IMR-90 (cell line): ENCODE results near the gene STX1B. TPM values are rescaled to one million over a fixed set of nuclear protein-coding genes. Genes with fewer than 3 reads are reported as not detected.
"Not testable (repeated sequence)": the region's sequence is repeated elsewhere in the genome, so short reads cannot be mapped to it uniquely, and the experiment has no call there.

Experiments
- ATAC-seq: fragments of 200-7000 bp; cut with Tn5 transposase; 2 replicates; pipeline ENCODE4 v1.9.1; 2020; ENCODE audit warnings: low read depth, mild to moderate bottlenecking, moderate library complexity
- BruUV-seq: library from RNA; stranded (reverse); fragments of 400-500 nt; replicated peaks from 2 replicates; lab custom pipeline; 2021; lab: Mats Ljungman, UMichigan
- CTCF ChIA-PET: fragments of 300-600 bp; formaldehyde crosslinking; extraction: SDS; loops from one replicate; lab custom pipeline; 2021; ENCODE audit warnings: antibody characterized with exemption; lab: Yijun Ruan, JAX
- POLR2A ChIA-PET: fragments of 300-600 bp; sonication (Branson Sonifier 250); formaldehyde crosslinking; loops from one replicate; lab custom pipeline; 2022; ENCODE audit warnings: antibody characterized with exemption; ENCODE audit not compliant: unreplicated experiment; lab: Charles Lee
- DNase-seq: peaks from one replicate; pipeline ENCODE4 v3.0.0; 2013
- H2AFZ ChIP-seq: replicated peaks from 2 replicates; pipeline ENCODE3; 2013; ENCODE audit warnings: low read length, mild to moderate bottlenecking; ENCODE audit not compliant: poor library complexity
- H2AK5ac ChIP-seq: 2 replicates; pipeline ENCODE4 v1.6.1; 2013; ENCODE audit warnings: low read depth, low read length, inconsistent platforms
- H2AK9ac ChIP-seq: replicated peaks from 2 replicates; pipeline ENCODE3; 2013; ENCODE audit warnings: mild to moderate bottlenecking, low read depth, low read length, moderate library complexity; ENCODE audit not compliant: poor library complexity
- H2BK120ac ChIP-seq: 2 replicates; pipeline ENCODE4 v1.6.1; 2013; ENCODE audit warnings: low read depth, low read length, inconsistent platforms
- H2BK15ac ChIP-seq: 3 replicates; pipeline ENCODE4 v1.6.1; 2013; ENCODE audit warnings: low read depth, low read length, inconsistent platforms
- H2BK20ac ChIP-seq: 2 replicates; pipeline ENCODE4 v1.6.1; 2013; ENCODE audit warnings: low read depth, mild to moderate bottlenecking, inconsistent platforms, low read length, moderate library complexity
- H2BK5ac ChIP-seq: 2 replicates; pipeline ENCODE4 v1.6.1; 2013; ENCODE audit warnings: mild to moderate bottlenecking, low read depth, low read length, inconsistent platforms; ENCODE audit not compliant: poor library complexity, severe bottlenecking
- H3K14ac ChIP-seq: replicated peaks from 2 replicates; pipeline ENCODE4 v1.6.1; 2013; ENCODE audit warnings: low read depth, low read length, inconsistent platforms
- H3K18ac ChIP-seq: 2 replicates; pipeline ENCODE4 v1.6.1; 2013; ENCODE audit warnings: low read depth, low read length, control low read depth
- H3K23ac ChIP-seq: 2 replicates; pipeline ENCODE4 v1.6.1; 2013; ENCODE audit warnings: low read depth, low read length, inconsistent platforms
- H3K27ac ChIP-seq: 2 replicates; pipeline ENCODE4 v1.5.1; 2013; ENCODE audit warnings: mild to moderate bottlenecking, control low read depth, low read length; ENCODE audit not compliant: insufficient read depth
- H3K27me3 ChIP-seq: 2 replicates; pipeline ENCODE4 v1.6.1; 2013; ENCODE audit warnings: low read length; ENCODE audit not compliant: control insufficient read depth, insufficient read depth
- H3K36me3 ChIP-seq: 2 replicates; pipeline ENCODE4 v1.6.1; 2013; ENCODE audit warnings: low read length, mixed read lengths; ENCODE audit not compliant: control insufficient read depth, insufficient read depth
- H3K4ac ChIP-seq: 2 replicates; pipeline ENCODE4 v1.6.1; 2013; ENCODE audit warnings: low read depth, low read length, inconsistent platforms
- H3K4me1 ChIP-seq: 2 replicates; pipeline ENCODE4 v1.6.1; 2013; ENCODE audit warnings: low read length, mixed read lengths; ENCODE audit not compliant: control insufficient read depth, insufficient read depth
- H3K4me2 ChIP-seq: 2 replicates; pipeline ENCODE4 v1.6.1; 2013; ENCODE audit warnings: low read depth, mild to moderate bottlenecking, control low read depth, low read length, moderate library complexity
- H3K4me3 ChIP-seq: 2 replicates; pipeline ENCODE4 v1.5.1; 2013; ENCODE audit warnings: low read depth, mild to moderate bottlenecking, control low read depth, low read length, moderate library complexity; ENCODE audit not compliant: insufficient read depth
- H3K56ac ChIP-seq: 2 replicates; pipeline ENCODE4 v1.6.1; 2013; ENCODE audit warnings: low read length, inconsistent platforms; ENCODE audit not compliant: insufficient read depth; ENCODE audit errors: extremely low read depth
- H3K79me1 ChIP-seq, 2 experiments: 2 replicates each; pipeline ENCODE4 v1.6.1; 2013; ENCODE audit warnings: low read length in 2 of 2, inconsistent platforms in 1 of 2, low read depth in 1 of 2
- H3K9ac ChIP-seq: 2 replicates; pipeline ENCODE4 v1.6.1; 2013; ENCODE audit warnings: low read depth, low read length, control low read depth
- H3K9me1 ChIP-seq: 2 replicates; pipeline ENCODE4 v1.6.1; 2013; ENCODE audit warnings: low read length, inconsistent platforms; ENCODE audit not compliant: insufficient read depth
- H3K9me3 ChIP-seq: 2 replicates; pipeline ENCODE4 v1.6.1; 2013; ENCODE audit warnings: low read length; ENCODE audit not compliant: control insufficient read depth, insufficient read depth
- H4K20me1 ChIP-seq: 2 replicates; pipeline ENCODE4 v1.6.1; 2013; ENCODE audit warnings: low read length, inconsistent platforms; ENCODE audit not compliant: insufficient read depth
- H4K5ac ChIP-seq: 2 replicates; pipeline ENCODE4 v1.6.1; 2013; ENCODE audit warnings: mild to moderate bottlenecking, low read depth, low read length, control low read depth
- H4K8ac ChIP-seq, 2 experiments: 2 replicates each; pipeline ENCODE4 v1.6.1; 2013; ENCODE audit warnings: low read depth in 2 of 2, low read length in 2 of 2, control low read depth in 1 of 2, inconsistent platforms in 1 of 2
- H4K91ac ChIP-seq: 2 replicates; pipeline ENCODE4 v1.6.1; 2013; ENCODE audit warnings: low read depth, low read length, inconsistent platforms; ENCODE audit not compliant: insufficient read depth
- WGBS, 2 experiments: methylation state at CpG; one replicate each; pipeline versions ENCODE4 v1.1.5 to v1.1.7; 2013; ENCODE audit warnings: missing lambda C conversion rate in 2 of 2; ENCODE audit not compliant: insufficient read length in 1 of 2; ENCODE audit errors: extremely low coverage in 2 of 2; 5-methylcytosine and 5-hydroxymethylcytosine counted together
- dilution Hi-C: fragments of 300-500 bp; cut with HindIII; formaldehyde crosslinking; loops from one replicate; pipeline ENCODE4 v1.14.3; 2018; ENCODE audit warnings: low sequenced_read_pairs; ENCODE audit not compliant: unreplicated experiment
- in situ Hi-C: fragments of 300-500 bp; cut with MboI; formaldehyde crosslinking; loops from 3 replicates; pipeline ENCODE4 v1.14.3; 2019; ENCODE audit warnings: low sequenced_read_pairs, inconsistent platforms, mixed read lengths
- intact Hi-C: fragments of 100-400 bp; cut with micrococcal nuclease; formaldehyde crosslinking; loops from 2 replicates; pipeline ENCODE4 v1.10.0; 2022
- polyA plus RNA-seq, 3 experiments: library from polyadenylated mRNA; depleted of rRNA; stranded (reverse); fragments of >200 nt; gene quantifications; 2 replicates each; pipeline ENCODE4 v1.2.3, GENCODE V29; 2012; ENCODE audit warnings: low replicate concordance in 1 of 3
- total RNA-seq: library from RNA; depleted of rRNA; stranded (reverse); fragments of >200 nt; gene quantifications from 2 replicates; pipeline ENCODE4 v1.2.3, GENCODE V29; 2012

Gene STX1B
- total and polyA plus RNA-seq, 2 of the 4 experiments (the other 2 are of a cell fraction): 3.9 to 14.9 TPM

GRCh38 chr16:31011815-31012214, 1.4 kb upstream of the STX1B start:
- Histone ChIP-seq H3K4me1 (peaks cover 23% of the 10 kb centered on the region), H3K79me1 (peaks cover 4 to 30% of the 10 kb centered on the region in 2 experiments; a peak in 3 of 4 replicates)
- H3K27ac ChIP-seq, H2BK20ac ChIP-seq, intact Hi-C loops, H4K8ac ChIP-seq, H3K36me3 ChIP-seq, H3K9me3 ChIP-seq, H3K4me3 ChIP-seq, H2AFZ ChIP-seq, POLR2A ChIA-PET, H4K5ac ChIP-seq, H3K14ac ChIP-seq, in situ Hi-C loops, dilution Hi-C loops, H2BK5ac ChIP-seq, H3K9ac ChIP-seq, H3K18ac ChIP-seq, H3K9me1 ChIP-seq, ATAC-seq, H2BK120ac ChIP-seq, H3K4me2 ChIP-seq, CTCF ChIA-PET, DNase-seq, H4K20me1 ChIP-seq, H3K27me3 ChIP-seq, H2AK5ac ChIP-seq, H2BK15ac ChIP-seq, H3K56ac ChIP-seq, H4K91ac ChIP-seq, H3K23ac ChIP-seq, H3K4ac ChIP-seq, H2AK9ac ChIP-seq, BruUV-seq: not testable (repeated sequence)
- 100% methylated on average over 2 of the region's 7 CpGs; no CpG with 5 or more reads in 1 of the 2 experiments for WGBS, 2 experiments
